Measurements from ENCODE around the gene GPR137B.
A peak's percentile ranks its signal among the peaks of the same experiment; 100 is the strongest.
"Not testable (repeated sequence)": the region's sequence is repeated elsewhere in the genome, so short reads cannot be mapped to it uniquely, and the experiment has no call there.

The GPR137B gene

GRCh38 chr1:236186471-236186870, 44.1 kb downstream of the GPR137B start:
- not testable (repeated sequence) for DNase-seq (ENCODE audit: extremely low read depth in 1 of 2, low read depth in 1 of 2)

DNA sequence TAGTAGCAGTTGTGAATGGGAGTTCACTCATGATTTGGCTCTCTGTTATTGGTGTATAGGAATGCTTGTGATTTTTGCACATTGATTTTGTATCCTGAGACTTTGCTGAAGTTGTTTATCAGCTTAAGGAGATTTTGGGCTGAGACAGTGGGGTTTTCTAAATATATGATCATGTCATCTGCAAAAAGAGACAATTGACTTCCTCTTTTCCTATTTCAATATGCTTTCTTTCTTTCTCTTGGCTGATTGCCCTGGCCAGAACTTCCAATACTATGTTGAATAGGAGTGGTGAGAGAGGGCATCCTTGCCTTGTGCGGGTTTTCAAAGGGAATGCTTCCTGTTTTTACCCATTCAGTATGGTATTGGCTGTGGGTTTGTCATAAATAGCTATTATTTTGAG, 45.7 kb downstream of the GPR137B start:
- DNase-seq (ENCODE audit: extremely low read depth in 1 of 2, low read depth in 1 of 2), result not testable (repeated sequence)

- no peak for DNase-seq (ENCODE audit: extremely low read depth in 1 of 2, low read depth in 1 of 2)
Observed at GRCh38 chr1:236193184-236193583, 50.8 kb downstream of the GPR137B start.

GRCh38 chr1:236200925-236201324, 58.6 kb downstream of the GPR137B start:
- DNase-seq (ENCODE audit: extremely low read depth in 1 of 2, low read depth in 1 of 2), result no peak

GRCh38 chr1:236201786-236202185, 59.4 kb downstream of the GPR137B start:
- DNase-seq (ENCODE audit: extremely low read depth in 1 of 2, low read depth in 1 of 2), result no peak

DNA sequence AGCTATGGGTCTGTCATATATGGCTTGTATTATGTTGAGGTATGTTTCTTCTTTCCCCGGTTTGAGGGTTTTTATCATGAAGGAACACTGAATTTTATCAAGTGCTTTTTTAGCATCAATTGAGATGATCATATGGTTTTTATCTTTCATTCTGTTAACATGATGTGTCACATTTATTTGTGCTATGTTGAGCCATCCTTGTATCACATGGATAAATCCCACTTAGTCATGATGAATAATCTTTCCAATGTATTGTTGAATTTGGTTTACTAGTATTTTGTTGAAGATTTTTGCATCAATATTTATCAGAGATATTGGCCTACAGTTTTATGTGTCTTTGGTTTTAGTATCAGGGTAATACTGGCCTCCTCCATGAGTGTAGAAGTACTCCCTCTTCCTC, 61.7 kb downstream of the GPR137B start:
- no peak for DNase-seq (ENCODE audit: extremely low read depth in 1 of 2, low read depth in 1 of 2)

GRCh38 chr1:236204656-236205055, 62.3 kb downstream of the GPR137B start:
- DNase-seq (ENCODE audit: extremely low read depth in 1 of 2, low read depth in 1 of 2), result no peak

GRCh38 chr1:236206548-236206947, 64.2 kb downstream of the GPR137B start:
- DNase-seq (ENCODE audit: extremely low read depth in 1 of 2, low read depth in 1 of 2), result no peak

DNA sequence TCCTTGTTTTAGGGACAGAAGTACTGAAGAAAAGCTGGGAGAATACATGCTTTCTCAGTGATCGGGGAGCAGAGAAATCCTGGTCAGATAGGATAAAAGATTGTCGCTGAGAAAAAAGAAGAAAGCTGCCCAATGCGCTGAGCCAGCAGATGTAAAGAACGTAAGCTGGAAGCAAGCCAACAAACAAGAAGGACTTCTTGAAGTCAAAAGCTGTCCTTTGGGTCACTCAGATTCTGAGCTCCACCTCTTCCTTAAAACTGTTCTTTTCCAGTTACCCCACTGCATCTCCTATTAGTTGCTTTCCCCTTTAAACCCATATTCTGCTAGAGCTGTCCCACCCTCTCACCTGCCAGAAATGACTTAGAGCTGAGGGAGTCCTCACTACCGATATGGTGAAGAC, 64.8 kb downstream of the GPR137B start:
- DNase-seq (ENCODE audit: extremely low read depth in 1 of 2, low read depth in 1 of 2), result no peak

- no peak for DNase-seq (ENCODE audit: extremely low read depth in 1 of 2, low read depth in 1 of 2)
Observed at GRCh38 chr1:236207569-236207968, 65.2 kb downstream of the GPR137B start.

GRCh38 chr1:236209185-236209584, 66.8 kb downstream of the GPR137B start:
- DNase-seq (ENCODE audit: extremely low read depth in 1 of 2, low read depth in 1 of 2), result no peak

DNA sequence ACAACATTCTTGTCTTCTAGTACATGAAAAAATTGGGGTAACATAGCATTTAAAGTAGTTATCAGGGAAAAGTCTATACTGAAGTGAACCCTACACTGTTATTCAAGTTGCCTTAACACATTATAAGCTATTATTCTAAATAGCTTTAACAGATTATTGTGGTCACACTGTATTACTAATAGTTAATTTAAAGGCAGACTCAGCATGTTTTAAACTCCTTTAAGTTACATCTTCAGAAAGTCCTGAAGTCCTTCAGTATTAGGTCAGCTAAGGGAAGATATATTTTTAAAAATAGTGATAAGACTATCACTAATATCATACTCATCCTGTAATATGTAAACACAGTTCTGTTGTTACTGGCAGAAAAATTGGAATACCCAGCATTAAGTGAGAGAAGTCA, 67.4 kb downstream of the GPR137B start:
- no peak for DNase-seq (ENCODE audit: extremely low read depth in 1 of 2, low read depth in 1 of 2)

- DNase-seq (ENCODE audit: extremely low read depth in 1 of 2, low read depth in 1 of 2), result no peak
Observed at GRCh38 chr1:236211815-236212214, 69.5 kb downstream of the GPR137B start.

DNA sequence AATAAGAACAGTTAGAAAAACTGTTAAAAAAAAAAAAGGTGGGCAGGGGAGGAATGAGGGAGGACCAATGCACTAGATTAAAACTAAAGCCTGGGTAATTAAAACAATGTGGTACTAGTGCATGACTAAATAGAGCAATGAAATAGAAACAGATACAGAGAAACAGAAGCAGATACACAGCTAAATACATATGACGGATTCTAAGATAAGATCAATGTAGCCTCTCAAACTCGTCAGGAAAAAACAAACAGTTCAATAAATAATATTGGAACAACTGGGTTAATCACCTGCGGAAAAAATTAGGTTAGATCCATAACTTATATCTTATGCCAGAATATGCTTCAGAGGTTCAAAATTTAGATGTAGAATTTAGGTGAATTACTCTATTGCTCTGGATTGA, 71.2 kb downstream of the GPR137B start:
- no peak for DNase-seq (ENCODE audit: extremely low read depth in 1 of 2, low read depth in 1 of 2)

DNA sequence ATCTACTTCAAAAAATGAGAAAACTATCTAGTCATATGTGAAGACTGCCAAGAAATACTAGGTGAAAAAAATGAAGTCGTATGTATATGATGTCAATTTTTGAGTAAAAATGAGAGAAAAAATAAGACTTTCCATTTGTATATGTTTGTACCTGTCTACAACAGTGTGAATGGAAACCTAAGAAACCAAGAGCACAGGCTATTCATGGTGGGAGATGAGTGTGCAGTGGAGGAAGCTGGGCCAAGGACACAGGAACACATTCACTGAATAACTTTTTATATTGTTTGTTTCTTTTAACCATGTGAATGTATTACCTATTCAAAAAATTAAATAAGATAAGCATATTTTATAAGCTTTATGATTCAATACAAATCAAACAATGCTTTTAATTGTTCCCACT, 72.4 kb downstream of the GPR137B start:
- peak in 1 of 2 donors; percentile 3 for DNase-seq (ENCODE audit: extremely low read depth in 1 of 2, low read depth in 1 of 2)

DNA sequence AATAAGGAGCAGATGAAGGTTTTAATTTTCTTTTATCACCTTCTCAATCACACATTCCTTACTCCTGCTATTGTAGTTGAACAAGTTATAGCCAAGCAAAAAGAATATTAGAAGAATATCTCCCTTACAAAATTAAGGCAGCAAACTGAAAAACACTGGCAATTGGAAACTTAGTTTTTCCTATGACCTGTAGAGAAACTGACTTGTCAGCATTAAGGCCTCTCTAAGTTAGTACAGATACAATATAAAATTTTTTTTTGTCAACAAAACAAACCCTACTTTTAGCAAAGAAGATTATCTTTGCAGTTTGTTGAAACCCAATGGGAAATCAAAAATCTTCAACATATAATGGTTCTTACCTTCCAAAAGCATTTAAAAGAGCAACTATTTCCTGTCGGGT, 78.1 kb downstream of the GPR137B start:
- DNase-seq (ENCODE audit: extremely low read depth in 1 of 2, low read depth in 1 of 2), result no peak

DNA sequence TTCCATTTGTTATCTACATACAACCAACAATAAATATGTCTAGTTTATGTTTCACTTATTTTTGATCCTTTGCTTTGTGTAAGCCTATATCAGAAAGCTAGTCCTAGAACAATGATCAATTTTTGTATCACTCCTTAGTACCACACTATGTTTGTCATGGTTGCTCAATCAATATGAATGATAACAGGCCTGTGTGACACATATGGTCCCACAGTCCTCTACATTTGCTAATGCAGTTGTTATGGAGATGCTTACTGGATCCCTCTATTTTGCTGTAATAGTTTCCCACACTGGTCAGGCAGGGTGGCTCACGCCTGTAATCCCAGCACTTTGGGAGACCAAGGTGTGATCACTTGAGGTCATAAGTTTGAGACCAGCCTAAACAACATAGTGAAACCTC, 80.3 kb downstream of the GPR137B start:
- DNase-seq (ENCODE audit: extremely low read depth in 1 of 2, low read depth in 1 of 2), result no peak

GRCh38 chr1:236228411-236228810, 86.1 kb downstream of the GPR137B start:
- DNase-seq (ENCODE audit: extremely low read depth in 1 of 2, low read depth in 1 of 2), result no peak

DNA sequence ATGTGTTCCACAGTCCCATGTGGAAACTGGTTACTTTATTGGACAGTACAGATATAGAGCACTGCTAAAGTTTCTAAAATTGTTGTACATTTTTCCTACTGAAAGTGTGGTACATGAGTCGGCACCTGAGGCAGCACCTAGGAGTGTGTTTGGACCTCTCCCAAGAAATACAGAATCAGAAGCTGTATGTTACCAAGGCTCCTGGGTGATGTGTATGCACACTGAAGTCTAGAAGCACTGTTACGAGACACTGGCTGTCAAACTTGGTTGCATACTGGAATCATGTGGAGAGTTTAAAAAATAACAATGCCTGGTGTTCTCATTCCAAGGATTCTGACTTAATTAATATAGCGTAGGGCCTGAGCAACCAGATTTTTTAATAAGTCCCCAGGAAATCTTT, 92.8 kb downstream of the GPR137B start:
- no peak for DNase-seq (ENCODE audit: extremely low read depth in 1 of 2, low read depth in 1 of 2)

DNA sequence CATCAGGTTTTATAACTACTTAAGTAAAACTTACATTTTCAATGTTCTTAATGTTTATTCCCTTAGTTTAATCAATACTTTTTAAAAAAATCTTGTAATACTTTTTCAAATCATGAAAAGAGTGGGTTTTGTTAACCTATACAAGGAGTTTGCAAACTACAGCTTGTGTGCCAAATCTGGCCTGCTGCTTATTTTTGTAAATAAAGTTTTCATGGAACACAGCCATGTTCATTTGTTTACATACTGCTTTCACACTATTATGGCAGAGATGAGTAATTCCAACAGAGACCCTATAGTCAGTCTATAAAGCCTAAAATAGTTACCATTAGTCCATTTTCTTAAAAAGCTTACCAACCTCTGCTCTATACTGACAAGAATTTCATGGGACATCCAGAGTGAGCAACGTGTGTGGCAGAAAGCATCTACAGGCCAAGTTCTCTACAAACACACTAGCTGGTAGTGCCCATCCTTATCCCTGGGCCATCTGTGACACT, 96.8 kb downstream of the GPR137B start:
- no peak for DNase-seq (ENCODE audit: extremely low read depth in 1 of 2, low read depth in 1 of 2)

- no peak for DNase-seq (ENCODE audit: extremely low read depth in 1 of 2, low read depth in 1 of 2)
Observed at GRCh38 chr1:236240675-236241074, 98.3 kb downstream of the GPR137B start.

DNA sequence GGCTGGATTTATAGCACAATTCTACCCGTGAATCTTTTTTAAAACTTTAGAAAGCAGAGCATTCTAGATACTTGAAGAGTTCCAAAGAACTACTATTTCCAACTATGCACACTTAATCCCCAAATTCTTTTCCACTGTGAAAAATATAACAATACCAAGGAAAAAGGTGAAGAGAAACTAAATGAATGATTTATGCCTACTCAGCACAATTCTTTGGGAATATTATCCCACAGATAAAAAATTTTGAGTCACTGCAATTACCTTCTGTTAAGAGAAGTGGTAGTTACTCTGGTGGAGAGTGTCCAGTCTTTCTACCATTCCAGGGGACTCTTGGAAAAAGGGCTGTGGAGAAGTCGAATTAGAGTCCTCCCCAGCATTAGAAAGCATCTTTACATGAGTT, 100.2 kb downstream of the GPR137B start:
- no peak for DNase-seq (ENCODE audit: extremely low read depth in 1 of 2, low read depth in 1 of 2)

GRCh38 chr1:236247286-236247685, 104.9 kb downstream of the GPR137B start:
- no peak for DNase-seq (ENCODE audit: extremely low read depth in 1 of 2, low read depth in 1 of 2)

DNA sequence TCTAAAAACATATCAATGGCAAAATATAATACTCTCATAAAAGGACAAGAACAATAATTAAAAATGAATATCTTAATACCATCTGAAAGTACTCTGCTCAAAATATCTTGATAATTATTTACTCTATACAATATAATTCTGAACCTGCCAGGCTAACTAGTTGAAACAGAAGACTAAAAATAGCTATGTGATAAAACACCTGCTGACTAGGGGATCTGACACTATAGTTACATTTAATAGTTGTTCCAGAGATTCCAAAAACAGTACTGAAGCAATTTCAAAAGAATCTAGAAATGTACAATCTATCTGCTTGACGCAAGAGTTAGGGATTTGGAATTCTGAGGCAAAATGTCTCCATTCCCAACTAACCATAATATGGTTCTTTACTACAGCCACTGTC, 109.2 kb downstream of the GPR137B start:
- no peak for DNase-seq (ENCODE audit: extremely low read depth in 1 of 2, low read depth in 1 of 2)

Data from stimulated activated CD8-positive, alpha-beta memory T cell treated with anti-CD3 and anti-CD28 coated beads, Interleukin-7, amount 100 ng/mL, for 48 hours (primary cell).